GM12864 (cell line): Measurements from ENCODE around the gene PDIA6.
"Not testable (repeated sequence)": the region's sequence is repeated elsewhere in the genome, so short reads cannot be mapped to it uniquely, and the experiment has no call there.

Experiments
- DNase-seq: peaks from one replicate; pipeline ENCODE4 v3.0.0-alpha.2; 2011; ENCODE audit warnings: low read depth
- H3K4me3 ChIP-seq: 2 replicates; pipeline ENCODE4 v1.5.1; 2011; ENCODE audit warnings: mild to moderate bottlenecking, low read depth, low read length, control low read depth
- CTCF ChIP-seq: IDR thresholded peaks from 2 replicates; pipeline ENCODE4 v1.5.1; 2011; ENCODE audit warnings: low read depth, mild to moderate bottlenecking, moderate library complexity, low read length, control low read depth, inconsistent platforms; ENCODE audit errors: missing control alignments

Gene PDIA6

DNA sequence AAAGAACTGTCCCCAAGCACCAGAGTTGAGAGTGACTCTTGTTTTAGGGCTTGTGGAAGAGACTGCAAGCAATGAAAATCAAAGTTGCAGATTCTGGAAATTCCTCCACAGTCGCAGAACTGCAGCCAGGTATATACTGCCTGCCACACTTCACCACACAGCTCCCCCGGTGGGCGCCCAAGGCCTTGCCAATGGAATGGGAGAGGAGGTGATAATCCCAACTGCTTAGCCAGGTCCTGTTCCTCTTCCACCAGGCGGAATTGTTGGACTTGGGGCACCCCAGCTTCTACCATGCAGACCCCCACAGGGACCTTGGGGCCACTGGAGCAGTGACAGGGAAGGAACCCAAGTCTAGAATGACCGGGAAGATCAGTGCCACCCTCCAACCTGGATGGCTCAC, 4.8 kb upstream of the PDIA6 start:
- H3K4me3 ChIP-seq, result no peak overlapping the region
- TF ChIP-seq CTCF, result no peak
- DNase-seq, result no peak

DNA sequence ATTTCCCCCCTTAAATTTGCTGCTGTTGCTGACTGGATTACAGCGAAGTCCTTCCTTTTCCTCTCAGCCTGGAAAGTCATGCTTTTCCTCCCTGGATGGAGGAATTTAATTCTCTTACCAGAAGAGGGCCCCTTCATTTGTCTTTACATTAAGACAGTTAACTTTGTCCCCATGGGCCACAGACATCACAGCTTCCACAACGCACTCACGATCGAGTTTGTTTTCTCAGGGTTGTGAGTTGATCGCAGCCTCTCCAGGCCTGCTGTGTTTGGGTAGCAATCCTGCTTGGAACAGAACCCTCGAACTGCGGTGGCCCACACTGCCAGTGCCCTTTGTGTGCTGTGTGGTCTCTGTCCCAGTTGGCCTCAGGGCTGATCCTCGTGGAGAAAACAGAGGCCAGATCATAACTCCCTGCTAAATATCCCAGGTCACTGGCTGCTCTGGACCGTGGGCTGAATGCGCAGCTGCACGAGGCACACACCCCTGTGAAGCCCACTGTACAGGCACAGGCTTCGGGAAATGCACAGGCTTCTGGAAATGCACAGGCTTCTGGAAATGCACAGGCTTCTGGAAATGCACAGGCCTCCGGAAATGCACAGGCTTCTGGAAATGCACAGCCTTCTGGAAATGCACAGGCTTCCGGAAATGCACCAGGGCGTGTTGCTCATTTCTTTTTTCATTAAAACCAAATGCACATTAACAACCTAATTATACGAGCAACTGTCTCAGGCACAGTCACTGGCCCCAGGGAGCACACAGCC, 2.2 kb upstream of the PDIA6 start:
- no peak for DNase-seq
- no peak overlapping the region for H3K4me3 ChIP-seq
- TF ChIP-seq CTCF, result no peak

- no peak for DNase-seq
- no peak overlapping the region for H3K4me3 ChIP-seq
- TF ChIP-seq CTCF, result no peak
Measured at GRCh38 chr2:10814142-10814541, 1.6 kb upstream of the PDIA6 start.

DNA sequence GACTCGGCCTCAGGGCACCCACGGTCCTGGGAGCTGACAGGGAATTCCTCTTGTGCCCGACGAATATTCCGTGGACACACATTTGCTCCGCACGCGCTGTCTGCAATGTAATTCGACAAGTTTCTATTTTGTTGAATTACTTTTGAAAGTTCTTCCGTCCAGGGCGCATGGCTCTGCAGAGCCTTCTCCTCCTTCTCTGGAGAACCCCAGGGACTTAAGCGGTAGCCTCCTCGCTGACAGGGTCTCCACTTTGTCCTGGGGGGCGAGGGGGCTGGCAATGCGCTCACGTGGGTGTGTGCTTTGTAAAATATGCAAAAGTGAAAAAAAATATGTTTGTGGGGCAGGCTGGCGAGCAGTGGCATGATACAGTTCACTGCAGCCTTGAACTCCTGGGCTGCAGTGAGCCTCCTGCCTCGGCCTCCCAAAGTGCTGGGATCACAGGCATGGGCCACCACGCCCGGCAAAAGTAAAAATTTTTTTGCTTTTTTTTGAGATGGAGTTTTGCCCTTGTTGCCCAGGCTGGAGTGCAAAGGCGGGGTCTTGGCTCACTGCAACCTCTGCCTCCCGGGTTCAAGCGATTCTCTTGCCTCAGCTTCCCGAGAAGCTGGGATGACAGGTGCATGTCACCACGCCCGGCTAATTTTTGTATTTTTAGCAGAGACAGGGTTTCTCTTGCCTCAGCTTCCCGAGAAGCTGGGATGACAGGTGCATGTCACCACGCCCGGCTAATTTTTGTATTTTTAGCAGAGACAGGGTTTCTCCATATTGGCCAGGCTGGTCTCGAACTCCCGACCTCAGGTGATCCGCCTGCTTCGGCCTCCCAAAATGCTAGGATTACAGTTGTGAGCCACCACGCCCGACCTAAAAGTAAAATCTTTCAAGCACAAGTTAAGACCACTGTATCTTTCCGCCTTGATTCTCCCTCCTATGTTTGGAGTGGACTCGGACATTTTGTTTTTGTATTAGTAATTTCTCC, 866 bp upstream of the PDIA6 start:
- not testable (repeated sequence) for DNase-seq

DNA sequence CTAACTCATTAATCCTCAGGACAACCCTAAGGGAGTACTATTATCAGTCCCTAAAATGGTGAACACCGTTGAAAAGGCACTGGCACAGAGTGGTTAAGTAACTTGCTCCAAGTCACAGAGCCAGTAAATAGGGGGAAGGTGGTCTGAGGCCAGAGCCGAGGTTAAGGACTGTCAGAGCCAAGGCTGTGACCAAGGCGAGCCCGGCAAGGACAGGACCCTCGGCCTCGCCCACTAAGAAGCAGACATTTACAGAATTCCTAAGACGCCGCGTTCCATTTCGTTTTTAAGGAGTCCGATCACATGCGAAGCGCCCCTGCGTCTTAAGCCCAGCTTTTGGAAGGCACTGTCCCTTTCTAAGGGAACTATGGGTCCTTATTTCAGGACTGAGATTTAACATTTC, 1.1 kb downstream of the PDIA6 start:
- TF ChIP-seq CTCF, result no peak
- peak overlapping the region; percentile 80 for H3K4me3 ChIP-seq
- no peak for DNase-seq

More for the DNA sequence above, 866 bp upstream of the PDIA6 start:
- H3K4me3 ChIP-seq, result peak overlapping the region; percentile 46

- H3K4me3 ChIP-seq, result peak overlapping the region; percentile 80
- no peak for DNase-seq
- TF ChIP-seq CTCF, result no peak
Measured at GRCh38 chr2:10810202-10811161, 2.1 kb downstream of the PDIA6 start.
